ENCODE measurements around the gene NEDD4L.

Gene NEDD4L

GRCh38 chr18:58389745-58390144 lies 345.7 kb downstream of the NEDD4L start:
- DNase-seq: no peak

GRCh38 chr18:58390399-58390798 lies 346.4 kb downstream of the NEDD4L start:
- DNase-seq: no peak

GRCh38 chr18:58391231-58391825 lies 347.3 kb downstream of the NEDD4L start:
- DNase-seq: no peak

GRCh38 chr18:58391932-58392323 lies 347.9 kb downstream of the NEDD4L start:
- DNase-seq: no peak

GRCh38 chr18:58392324-58393000 lies 348.4 kb downstream of the NEDD4L start:
- no peak for DNase-seq

GRCh38 chr18:58393295-58393694 lies 349.3 kb downstream of the NEDD4L start:
- DNase-seq: no peak

- DNase-seq: no peak
These were observed 350.0 kb downstream of the NEDD4L start for GRCh38 chr18:58394046-58394445.

GRCh38 chr18:58394602-58395425 lies 350.8 kb downstream of the NEDD4L start:
- no peak for DNase-seq

GRCh38 chr18:58396144-58396543 lies 352.1 kb downstream of the NEDD4L start:
- DNase-seq: no peak

- no peak for DNase-seq
These were observed 352.9 kb downstream of the NEDD4L start for GRCh38 chr18:58396966-58397365.

GRCh38 chr18:58397385-58398132 lies 353.5 kb downstream of the NEDD4L start:
- DNase-seq: no peak

GRCh38 chr18:58398648-58399398 lies 354.8 kb downstream of the NEDD4L start:
- no peak for DNase-seq

- no peak for DNase-seq
These were observed 356.4 kb downstream of the NEDD4L start for GRCh38 chr18:58400331-58400870.

- no peak for DNase-seq
These were observed 357.2 kb downstream of the NEDD4L start for GRCh38 chr18:58401191-58401590.

GRCh38 chr18:58402247-58402646 lies 358.2 kb downstream of the NEDD4L start:
- DNase-seq: no peak

GRCh38 chr18:58402951-58403702 lies 359.1 kb downstream of the NEDD4L start:
- DNase-seq: no peak

GRCh38 chr18:58403799-58404455 lies 359.9 kb downstream of the NEDD4L start:
- DNase-seq: no peak

- DNase-seq: no peak
These were observed 361.3 kb downstream of the NEDD4L start for GRCh38 chr18:58405107-58405898.

GRCh38 chr18:58407263-58407648 lies 363.2 kb downstream of the NEDD4L start:
- no peak for DNase-seq

All from stimulated activated CD4-positive, alpha-beta T cell treated with anti-CD3 and anti-CD28 coated beads, Interleukin-2, amount 100 ng/mL, for 48 hours (primary cell).